GM12878 (cell line): Measurements from ENCODE around the gene PRELID2. TPM values are rescaled to one million over a fixed set of nuclear protein-coding genes. Genes with fewer than 3 reads are reported as not detected.

Experiments used
- ATAC-seq: fragments of 200-7000 bp; cut with Tn5 transposase; 3 replicates; pipeline ENCODE4 v1.9.1; 2020; ENCODE audit warnings: mild to moderate bottlenecking, moderate library complexity
- BruUV-seq: library from RNA; stranded (reverse); fragments of 400-500 nt; replicated peaks from 2 replicates; lab custom pipeline; 2021; lab: Mats Ljungman, UMichigan
- CTCF ChIA-PET: fragments of 300-600 bp; sonication (Branson Sonifier 250); formaldehyde crosslinking; extraction: SDS; loops from one replicate; lab custom pipeline; 2021; ENCODE audit warnings: inconsistent platforms; lab: Yijun Ruan, JAX
- POLR2A ChIA-PET: fragments of 350-600 bp; formaldehyde crosslinking; extraction: SDS; loops from one replicate; lab custom pipeline; 2021; ENCODE audit warnings: inconsistent platforms; lab: Charles Lee
- RAD21 ChIA-PET: fragments of 300-600 bp; sonication (Branson Sonifier 250); formaldehyde crosslinking; loops from one replicate; lab custom pipeline; 2023; ENCODE audit warnings: antibody characterized with exemption; ENCODE audit not compliant: unreplicated experiment; lab: Charles Lee
- SMC1A ChIA-PET: fragments of 300-600 bp; sonication (Branson Sonifier 250); formaldehyde crosslinking; loops from one replicate; lab custom pipeline; 2023; ENCODE audit not compliant: unreplicated experiment, uncharacterized antibody; lab: Charles Lee
- DNase-seq: peaks from one replicate; pipeline ENCODE4 v3.0.0-alpha.2; 2011; ENCODE audit warnings: low read depth, low spot score
- FAIRE-seq: peaks from 3 replicates; lab custom pipeline; 2011; peaks lifted over from hg19 to GRCh38; lab: Jason Lieb, UNC
- H2AFZ ChIP-seq: 2 replicates; pipeline ENCODE4 v1.6.0; 2011; ENCODE audit warnings: low read depth, low read length, control low read depth; ENCODE audit not compliant: control insufficient read depth
- H3K27ac ChIP-seq: 2 replicates; pipeline ENCODE4 v1.5.1; 2011; ENCODE audit warnings: control low read depth; ENCODE audit not compliant: control insufficient read depth, insufficient read depth
- H3K27me3 ChIP-seq, 2 experiments: replicated peaks in 1 of 2; 2 replicates each; pipeline versions ENCODE4 v1.6.0 to v1.6.1; 2011; ENCODE audit warnings: low read length in 1 of 2; ENCODE audit not compliant: control insufficient read depth in 2 of 2, insufficient read depth in 2 of 2
- H3K36me3 ChIP-seq, 2 experiments: 2 replicates each; pipeline ENCODE4 v1.5.1; 2011; ENCODE audit warnings: low read length in 1 of 2; ENCODE audit not compliant: control insufficient read depth in 2 of 2, insufficient read depth in 2 of 2
- H3K4me1 ChIP-seq: 2 replicates; pipeline ENCODE4 v1.6.1; 2011; ENCODE audit warnings: mild to moderate bottlenecking, low read length, moderate library complexity, mixed read lengths; ENCODE audit not compliant: control insufficient read depth, insufficient read depth
- H3K4me2 ChIP-seq: 2 replicates; pipeline ENCODE4 v1.6.0; 2011; ENCODE audit warnings: control low read depth; ENCODE audit not compliant: control insufficient read depth, insufficient read depth
- H3K4me3 ChIP-seq: fragments of 200-600 bp; sonication (generic); 2 replicates; pipeline ENCODE4 v1.5.1; 2016
- H3K79me2 ChIP-seq: 2 replicates; pipeline ENCODE4 v1.6.0; 2011; ENCODE audit warnings: low read length; ENCODE audit not compliant: control insufficient read depth, insufficient read depth
- H3K9ac ChIP-seq: 2 replicates; pipeline ENCODE4 v1.8.0; 2011; ENCODE audit warnings: low read length, control low read depth, mixed read lengths; ENCODE audit not compliant: control insufficient read depth, insufficient read depth
- H3K9me3 ChIP-seq: replicated peaks from 3 replicates; pipeline ENCODE4 v1.5.1; 2011; ENCODE audit warnings: mild to moderate bottlenecking, low read length; ENCODE audit not compliant: control insufficient read depth, insufficient read depth
- H4K20me1 ChIP-seq: 2 replicates; pipeline ENCODE4 v1.6.0; 2011; ENCODE audit not compliant: control insufficient read depth, insufficient read depth
- ATF7 ChIP-seq: fragments of 450-650 bp; IDR thresholded peaks from 2 replicates; pipeline ENCODE4 v1.6.1; 2016; ENCODE audit warnings: low read depth, mild to moderate bottlenecking
- CHD1 ChIP-seq: IDR thresholded peaks from 2 replicates; pipeline ENCODE4 v1.6.1; 2012; ENCODE audit warnings: low read depth, low read length, improper control_type of control experiment
- CHD2 ChIP-seq: IDR thresholded peaks from 2 replicates; pipeline ENCODE4 v1.6.1; 2011; ENCODE audit warnings: low read depth, low read length, improper control_type of control experiment, borderline replicate concordance
- IKZF1 ChIP-seq: fragments of 450-650 bp; conservative IDR thresholded peaks from 2 replicates; pipeline ENCODE4 v1.6.1; 2017; ENCODE audit warnings: antibody characterized with exemption, mild to moderate bottlenecking
- PKNOX1 ChIP-seq: fragments of 450-650 bp; IDR thresholded peaks from 2 replicates; pipeline ENCODE4 v1.6.1; 2016; ENCODE audit warnings: mild to moderate bottlenecking
- PML ChIP-seq: IDR thresholded peaks from 2 replicates; pipeline ENCODE4 v1.6.1; 2012; ENCODE audit warnings: low read length, inconsistent platforms
- STAT3 ChIP-seq: IDR thresholded peaks from 2 replicates; pipeline ENCODE4 v1.6.1; 2011; ENCODE audit warnings: low read depth, low read length, improper control_type of control experiment
- WGBS: methylation state at CpG from one replicate; pipeline ENCODE4 v1.1.6; 2016; ENCODE audit warnings: low lambda C conversion rate; ENCODE audit not compliant: insufficient replicate concordance, insufficient coverage; ENCODE audit errors: missing lambda C conversion rate; 5-methylcytosine and 5-hydroxymethylcytosine counted together
- in situ Hi-C: fragments of 300-500 bp; cut with MboI; formaldehyde crosslinking; loops from 9 replicates; pipeline ENCODE4 v1.14.3; 2018; ENCODE audit warnings: mixed read lengths
- intact Hi-C: fragments of 100-400 bp; cut with micrococcal nuclease; formaldehyde crosslinking; loops from one replicate; pipeline ENCODE4 v1.14.2; 2022; ENCODE audit not compliant: unreplicated experiment
- polyA plus RNA-seq, 11 experiments: library from polyadenylated mRNA; depleted of rRNA in 4 of 11; unstranded in 6 of 11; stranded (reverse) in 5 of 11; fragments of >200 nt; fragmentation: Nextera tagmentation in 4 of 11; fragmentation: Illumina TruSeq in 1 of 11; extraction: Ambion mirVana in 4 of 11; extraction: Trizol in 1 of 11; gene quantifications; 1 replicate in 1 of 11; 2 replicates in 10 of 11; pipeline versions ENCODE4 v1.2.1 to v1.2.3, GENCODE V29; 2011 to 2016; ENCODE audit warnings: inconsistent platforms in 2 of 11, missing spikeins in 2 of 11, low read depth in 1 of 11
- total RNA-seq, 4 experiments: library from RNA; depleted of rRNA in 3 of 4; stranded (reverse); fragments of >200 nt in 3 of 4; fragmentation: Illumina TruSeq in 1 of 4; extraction: Trizol in 1 of 4; gene quantifications; 2 replicates each; pipeline versions ENCODE4 v1.2.1 to v1.2.3, GENCODE V29; 2013 to 2021

The PRELID2 gene
- total and polyA plus RNA-seq, 10 of the 15 experiments (the other 5 are each of a cell fraction or from before 2014, with no cell fraction given) = 0.07 to 0.31 (median 0.13) TPM; not detected in 5

DNA sequence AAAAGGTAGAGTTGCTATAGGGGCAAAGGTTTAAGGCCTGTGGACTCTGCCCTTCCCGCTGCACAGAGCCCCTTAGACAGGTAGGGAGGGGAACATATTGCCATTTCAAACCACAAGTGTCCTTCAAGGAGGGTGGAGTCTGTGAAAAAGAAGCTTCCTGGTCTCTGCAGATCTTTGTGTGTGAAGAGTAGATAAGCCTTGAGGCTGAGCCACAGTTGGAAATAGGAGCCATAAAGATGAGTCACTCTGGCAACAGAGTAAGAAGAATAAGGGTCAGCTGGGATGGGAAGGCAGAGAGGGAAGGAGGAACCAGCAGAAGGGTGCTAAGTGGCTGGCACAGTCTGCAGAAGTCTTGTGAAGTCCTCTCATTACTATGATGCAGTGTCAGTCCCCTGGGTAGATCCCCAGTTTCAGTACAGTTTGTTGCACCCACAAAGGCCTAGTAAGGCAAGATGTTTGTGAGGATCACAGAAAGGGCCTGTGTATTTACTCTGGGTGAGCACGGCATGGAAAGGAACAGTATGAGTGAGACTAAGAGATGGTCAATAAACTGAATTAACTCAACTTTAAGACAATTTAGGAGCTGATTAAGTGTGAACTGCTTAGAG lies 19.6 kb upstream of the PRELID2 start:
- Histone ChIP-seq H3K4me2 (no peak overlapping the region), H3K4me1 (no peaks in the 10 kb centered on the region), H3K36me3 (no peaks in the 10 kb centered on the region), H3K27ac (no peak overlapping the region), H3K4me3 (no peak overlapping the region), H2AFZ (no peak overlapping the region), H3K9me3 (no peaks in the 10 kb centered on the region), H3K79me2 (no peaks in the 10 kb centered on the region), H3K27me3 (no peaks in the 10 kb centered on the region), H3K9ac (no peak overlapping the region), H4K20me1 (no peaks in the 10 kb centered on the region)
- ChIA-PET RAD21 (no interaction called here), POLR2A (no interaction called here), SMC1A (no interaction called here), CTCF (no interaction called here)
- FAIRE-seq = no peak
- BruUV-seq = no TSS peak
- DNase-seq = no peak
- TF ChIP-seq CHD1 = no peak
- no peak for TF ChIP-seq IKZF1
- TF ChIP-seq PKNOX1 = no peak
- no peak for TF ChIP-seq STAT3
- no peak for TF ChIP-seq CHD2
- no peak for TF ChIP-seq PML
- TF ChIP-seq ATF7 = no peak
- WGBS = 22% methylated on average over 2 of the region's 2 CpGs
- in situ Hi-C loops (no loop called here), intact Hi-C loops (no loop called here)
- ATAC-seq = no peak
